ENCODE results near the gene PRMT5. TPM values are rescaled to one million over a fixed set of nuclear protein-coding genes. Genes with fewer than 3 reads are reported as not detected.

Gene PRMT5
- total RNA-seq, 2 experiments from 2014 or later, result 85.6 to 100 TPM

DNA sequence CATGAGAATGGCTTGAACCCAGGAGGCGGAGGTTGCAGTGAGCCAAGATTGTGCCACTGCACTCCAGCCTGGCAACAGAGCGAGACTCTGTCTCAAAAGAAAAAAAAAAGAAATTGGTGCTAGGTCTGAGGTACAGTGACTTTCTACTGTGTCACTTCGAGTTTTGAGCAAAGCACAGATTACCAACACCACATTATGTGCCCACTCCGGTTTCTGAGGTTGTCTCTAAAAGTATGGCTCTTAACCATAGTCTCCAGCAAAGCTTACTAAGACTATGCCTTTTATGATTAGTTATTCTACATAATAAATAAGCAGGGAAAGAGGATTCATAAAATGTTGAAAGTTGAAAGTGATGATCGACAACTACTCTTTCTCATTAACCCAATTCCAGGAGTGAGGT, 18.3 kb downstream of the PRMT5 start:
- Mint-ChIP-seq H3K4me1 (ENCODE audit: low read depth) (peaks cover 29% of the 10 kb centered on the region), H3K4me3 (no peak overlapping the region), H3K36me3 (peaks cover 29% of the 10 kb centered on the region), H3K9me3 (no peaks in the 10 kb centered on the region), H3K27me3 (no peaks in the 10 kb centered on the region), H3K27ac (no peak overlapping the region)
- ChIA-PET POLR2A (interaction anchor here (0.8 kb wide), 1 partner anchor 38 kb away, joined by 4 read pairs; no protein-coding TSS in a partner anchor), CTCF (interaction anchor here (0.6 to 1.7 kb wide), 8 partner anchors 9 to 145 kb away, joined by 3 to 5 read pairs (median 3); no protein-coding TSS in a partner anchor)
- peak; percentile 45 for DNase-seq
- intact Hi-C loops (cut with micrococcal nuclease), result no loop called here

DNA sequence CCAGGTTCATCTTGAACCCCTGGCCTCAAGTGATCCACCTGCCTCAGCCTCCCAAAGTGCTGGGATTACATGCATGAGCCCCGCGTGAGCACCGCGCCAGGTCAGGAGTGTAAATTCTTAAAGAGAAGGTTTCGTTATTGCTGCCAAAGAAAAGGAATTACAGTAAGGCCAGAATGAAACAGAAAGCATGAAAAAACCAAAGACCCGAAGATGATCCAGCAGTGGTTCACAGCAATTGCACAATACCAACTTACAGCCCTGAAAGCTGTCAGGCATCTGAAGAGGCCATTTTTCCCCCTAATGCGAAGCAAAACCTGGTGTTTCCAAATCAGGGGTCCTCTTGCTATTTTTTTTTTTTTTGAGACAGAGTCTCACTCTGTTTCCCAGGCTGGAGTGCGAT, 20.6 kb downstream of the PRMT5 start:
- ChIA-PET CTCF (no interaction called here), POLR2A (no interaction called here)
- Mint-ChIP-seq H3K4me3 (no peak overlapping the region), H3K4me1 (ENCODE audit: low read depth) (peaks cover 24% of the 10 kb centered on the region), H3K36me3 (peaks cover 46% of the 10 kb centered on the region), H3K27ac (no peak overlapping the region), H3K27me3 (no peaks in the 10 kb centered on the region), H3K9me3 (no peaks in the 10 kb centered on the region)
- intact Hi-C loops (cut with micrococcal nuclease), result no loop called here
- DNase-seq, result no peak

DNA sequence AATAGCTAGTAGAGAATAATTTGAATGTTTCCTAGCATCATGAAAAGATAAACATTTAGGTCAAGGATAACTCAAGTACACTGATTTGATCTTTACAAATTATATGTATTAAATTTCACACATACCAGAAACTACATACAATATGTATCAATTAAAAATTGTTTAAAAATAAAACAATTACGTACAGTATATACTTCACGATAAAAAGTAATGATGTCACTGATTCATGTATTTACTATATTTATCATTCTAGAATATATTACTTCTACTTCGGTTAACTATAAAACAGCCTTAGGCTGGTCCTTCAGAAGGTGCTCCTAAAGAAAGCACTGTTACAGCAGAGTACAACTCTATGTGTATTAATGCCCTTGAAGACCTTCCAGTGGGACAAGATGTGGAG, 21.7 kb downstream of the PRMT5 start:
- intact Hi-C loops (cut with micrococcal nuclease), result no loop called here
- Mint-ChIP-seq H3K4me3 (no peak overlapping the region), H3K27me3 (no peaks in the 10 kb centered on the region), H3K9me3 (no peaks in the 10 kb centered on the region), H3K36me3 (peaks cover 48% of the 10 kb centered on the region), H3K4me1 (ENCODE audit: low read depth) (peaks cover 22% of the 10 kb centered on the region), H3K27ac (no peak overlapping the region)
- DNase-seq, result no peak
- POLR2A ChIA-PET, result no interaction called here
- CTCF ChIA-PET, result interaction anchor here (0.7 to 1.0 kb wide), 2 partner anchors 55 to 161 kb away, joined by 3 read pairs; no protein-coding TSS in a partner anchor

DNA sequence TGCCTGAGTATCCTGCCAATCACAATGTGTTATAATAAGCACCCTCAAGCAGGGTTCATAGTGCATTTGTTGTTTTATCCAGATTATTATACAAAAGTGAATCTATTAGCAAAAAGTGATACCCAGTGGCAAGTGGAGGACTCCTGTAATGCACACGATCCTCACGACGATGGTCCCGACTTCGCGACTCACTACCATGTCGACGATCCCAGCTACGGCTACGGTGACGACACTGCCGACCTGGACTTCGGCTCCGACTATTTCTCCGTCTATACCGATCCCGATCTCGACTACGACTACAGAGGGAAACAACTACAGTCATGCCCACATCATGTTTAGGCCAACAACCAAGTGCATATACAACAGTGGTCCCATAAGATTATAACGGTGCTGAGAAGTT, 23.1 kb downstream of the PRMT5 start:
- ChIA-PET POLR2A (no interaction called here), CTCF (no interaction called here)
- intact Hi-C loops (cut with micrococcal nuclease), result no loop called here
- Mint-ChIP-seq H3K27me3 (no peaks in the 10 kb centered on the region), H3K4me3 (no peak overlapping the region), H3K36me3 (peaks cover 55% of the 10 kb centered on the region), H3K4me1 (ENCODE audit: low read depth) (peaks cover 9% of the 10 kb centered on the region), H3K27ac (no peak overlapping the region), H3K9me3 (no peaks in the 10 kb centered on the region)
- DNase-seq, result no peak

DNA sequence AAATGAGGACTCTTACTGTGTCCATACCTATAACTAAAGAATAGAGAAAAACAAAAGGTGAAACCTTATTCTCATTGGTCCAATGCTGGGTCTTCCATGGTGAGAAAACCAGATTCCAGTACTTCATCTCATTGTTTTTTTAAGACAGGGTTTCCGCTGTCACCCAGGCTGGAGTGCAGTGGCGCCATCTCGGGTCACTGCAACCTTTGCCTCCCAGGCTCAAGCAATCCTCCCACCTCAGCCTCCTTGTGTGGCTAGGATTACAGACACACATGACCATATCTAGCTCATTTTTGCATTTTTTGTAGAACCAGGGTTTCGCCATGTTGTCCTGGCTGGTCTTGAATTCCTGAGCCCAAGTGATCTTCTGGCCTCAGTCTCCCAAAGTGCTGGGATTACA, 23.5 kb downstream of the PRMT5 start:
- Mint-ChIP-seq H3K27ac (no peak overlapping the region), H3K4me3 (no peak overlapping the region), H3K4me1 (ENCODE audit: low read depth) (peaks cover 6% of the 10 kb centered on the region), H3K36me3 (peaks cover 56% of the 10 kb centered on the region), H3K27me3 (no peaks in the 10 kb centered on the region), H3K9me3 (no peaks in the 10 kb centered on the region)
- POLR2A ChIA-PET, result no interaction called here
- intact Hi-C loops (cut with micrococcal nuclease), result no loop called here
- CTCF ChIA-PET, result no interaction called here
- no peak for DNase-seq

DNA sequence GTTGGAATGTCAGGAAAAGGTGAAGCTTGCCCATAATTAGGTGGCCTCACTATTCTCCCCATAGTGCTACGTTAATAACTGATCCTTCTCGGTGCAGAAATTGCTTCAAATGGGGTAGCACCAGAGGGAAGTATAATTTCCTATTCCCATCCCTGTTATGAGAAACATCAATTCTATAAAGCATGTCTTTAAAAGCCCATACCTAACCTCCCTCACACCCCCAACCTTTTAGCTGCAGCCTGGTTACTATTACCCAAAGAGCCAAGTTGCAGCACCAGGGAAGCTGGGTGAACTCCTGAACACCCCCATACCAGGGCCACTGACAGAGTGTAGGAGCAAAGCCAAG, 25.5 kb downstream of the PRMT5 start:
- POLR2A ChIA-PET, result interaction anchor here (1.3 to 2.0 kb wide), 2 partner anchors 14 to 33 kb away, joined by 5 read pairs; partner anchors contain the start of gene LRP10
- H3K27me3 Mint-ChIP-seq, result no peaks in the 10 kb centered on the region
- H3K36me3 Mint-ChIP-seq, result peaks cover 50% of the 10 kb centered on the region
- DNase-seq, result no peak
- no peaks in the 10 kb centered on the region for H3K9me3 Mint-ChIP-seq
- CTCF ChIA-PET, result interaction anchor here (1.1 to 9.4 kb wide), 3 partner anchors 32 to 91 kb away, joined by 3 to 108 read pairs (median 3); partner anchors contain the start of gene LRP10
- no peak overlapping the region for H3K27ac Mint-ChIP-seq
- intact Hi-C loops (cut with micrococcal nuclease), result no loop called here
- no peak overlapping the region for H3K4me3 Mint-ChIP-seq
- peaks cover 5% of the 10 kb centered on the region for H3K4me1 Mint-ChIP-seq (ENCODE audit: low read depth)

DNA sequence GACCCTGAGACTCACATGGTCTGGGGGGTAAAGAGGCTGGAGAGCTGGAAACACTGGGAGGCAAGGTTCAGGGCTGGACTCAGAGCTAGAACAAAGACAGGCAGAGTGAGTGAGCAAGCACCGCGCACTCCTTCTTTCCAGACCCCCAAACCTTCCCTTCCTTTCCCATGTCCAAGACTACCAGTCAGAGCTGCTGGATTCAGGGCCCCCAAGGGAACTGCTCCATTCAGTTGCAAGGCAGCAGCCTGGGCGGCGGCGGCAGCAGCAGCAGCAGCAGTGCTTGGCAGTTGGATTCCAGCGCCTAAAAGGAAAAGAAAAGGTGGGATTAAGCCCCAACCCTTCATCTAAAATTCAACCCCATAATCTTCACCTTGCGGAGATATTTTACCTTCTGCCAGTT, 27.4 kb downstream of the PRMT5 start:
- DNase-seq, result no peak
- no peak overlapping the region for H3K27ac Mint-ChIP-seq
- peaks cover 42% of the 10 kb centered on the region for H3K36me3 Mint-ChIP-seq
- no peaks in the 10 kb centered on the region for H3K27me3 Mint-ChIP-seq
- H3K9me3 Mint-ChIP-seq, result no peaks in the 10 kb centered on the region
- POLR2A ChIA-PET, result no interaction called here
- H3K4me3 Mint-ChIP-seq, result no peak overlapping the region
- H3K4me1 Mint-ChIP-seq (ENCODE audit: low read depth), result peaks cover 11% of the 10 kb centered on the region
- intact Hi-C loops (cut with micrococcal nuclease), result loop anchor here (2.0 kb wide), 2 partner anchors 49 to 79 kb away; no protein-coding TSS in a partner anchor
- CTCF ChIA-PET, result interaction anchor here (1.0 to 9.4 kb wide), 15 partner anchors 9 to 332 kb away, joined by 3 to 108 read pairs (median 5); partner anchors contain the start of genes LRP10 and RBM23

DNA sequence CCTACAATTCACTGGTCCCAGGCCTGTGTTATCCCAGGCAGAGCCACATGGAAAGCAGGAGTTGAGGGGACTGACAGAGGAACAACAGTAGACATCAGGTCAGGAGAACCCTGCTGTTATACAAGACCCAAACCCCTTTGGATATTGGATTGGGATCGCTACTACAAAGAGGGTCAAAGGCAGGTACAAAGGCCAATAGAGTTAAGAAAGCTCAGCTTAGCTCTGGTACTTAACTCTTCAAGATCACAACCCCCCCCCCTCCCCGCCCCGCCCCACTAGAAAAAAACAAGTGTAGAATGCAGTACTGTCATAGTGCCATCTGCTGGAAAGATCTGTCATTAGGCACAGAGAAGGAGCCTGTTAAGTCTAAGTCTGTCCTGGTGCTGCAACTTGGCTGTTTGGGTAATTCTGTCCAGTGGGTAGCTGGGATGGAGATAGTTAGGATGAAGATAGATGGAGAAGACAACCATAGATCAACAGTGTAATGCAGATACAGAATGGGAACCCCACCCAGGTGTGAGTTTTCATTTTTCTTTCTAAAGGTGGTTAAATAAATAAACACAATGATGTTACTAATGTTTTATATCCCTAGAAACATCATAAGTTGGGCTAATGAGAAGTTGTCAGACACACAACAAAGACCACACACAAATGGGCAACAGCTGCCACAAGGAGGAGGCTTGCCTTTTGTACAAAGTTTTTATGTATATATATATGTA, 28.9 kb downstream of the PRMT5 start:
- Mint-ChIP-seq H3K36me3 (peaks cover 29% of the 10 kb centered on the region), H3K4me3 (no peak overlapping the region), H3K27ac (no peak overlapping the region), H3K4me1 (ENCODE audit: low read depth) (peaks cover 11% of the 10 kb centered on the region), H3K27me3 (no peaks in the 10 kb centered on the region), H3K9me3 (no peaks in the 10 kb centered on the region)
- intact Hi-C loops (cut with micrococcal nuclease), result loop anchor here (1.0 to 2.0 kb wide), 4 partner anchors 13 to 77 kb away; no protein-coding TSS in a partner anchor
- POLR2A ChIA-PET, result interaction anchor here (1.0 to 1.2 kb wide), 2 partner anchors 18 to 29 kb away, joined by 4 to 5 read pairs; no protein-coding TSS in a partner anchor
- peak; percentile 44 for DNase-seq
- CTCF ChIA-PET, result interaction anchor here (0.6 to 9.4 kb wide), 25 partner anchors 10 to 343 kb away, joined by 3 to 108 read pairs (median 4); partner anchors contain the start of genes ABHD4, LRP10, PRMT5 and RBM23

DNA sequence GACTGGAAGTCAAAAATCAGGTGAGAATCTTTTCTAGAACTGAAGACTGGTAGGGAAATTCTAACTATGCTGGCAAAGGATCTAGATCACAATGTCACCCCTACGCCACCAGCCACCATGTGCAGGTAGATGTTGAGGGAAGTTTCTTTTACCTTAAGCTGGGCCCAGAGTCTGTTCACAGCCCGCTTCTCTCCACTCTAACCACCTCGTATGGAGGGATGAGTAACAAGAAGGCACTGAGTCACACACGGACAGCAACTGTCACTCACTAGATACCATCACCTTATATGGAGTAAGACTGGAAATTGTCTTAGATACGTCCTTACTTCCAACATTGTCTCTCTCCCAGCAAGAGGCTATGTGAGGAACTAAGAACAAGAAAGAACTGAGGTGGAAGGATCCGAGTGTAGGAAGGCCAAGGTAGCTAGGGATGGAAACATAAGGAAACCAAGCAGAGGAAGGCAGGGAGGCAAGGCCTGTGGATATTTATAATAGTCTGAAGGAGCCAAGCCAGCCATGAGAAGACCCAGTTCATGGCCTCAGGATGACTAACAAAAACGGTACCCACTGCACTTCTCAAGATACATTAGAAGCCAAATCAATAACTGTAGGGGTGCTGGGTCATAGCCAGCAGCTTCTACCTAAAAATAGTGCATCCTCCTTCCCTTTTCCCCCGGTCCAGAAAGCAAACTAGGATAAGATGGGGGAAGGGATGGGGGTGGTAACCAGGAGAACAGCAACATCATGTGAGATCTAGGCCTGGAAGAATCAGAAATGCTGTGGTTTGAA, 30.7 kb downstream of the PRMT5 start:
- peaks cover 11% of the 10 kb centered on the region for H3K4me1 Mint-ChIP-seq (ENCODE audit: low read depth)
- intact Hi-C loops (cut with micrococcal nuclease), result no loop called here
- H3K27me3 Mint-ChIP-seq, result no peaks in the 10 kb centered on the region
- peaks cover 13% of the 10 kb centered on the region for H3K36me3 Mint-ChIP-seq
- no peaks in the 10 kb centered on the region for H3K9me3 Mint-ChIP-seq
- H3K27ac Mint-ChIP-seq, result peak overlapping the region; percentile 34
- DNase-seq, result peak; percentile 37
- H3K4me3 Mint-ChIP-seq, result no peak overlapping the region
- POLR2A ChIA-PET, result no interaction called here
- CTCF ChIA-PET, result interaction anchor here (1.6 to 9.4 kb wide), 6 partner anchors 10 to 88 kb away, joined by 4 to 108 read pairs (median 22); partner anchors contain the start of genes LRP10 and RBM23

DNA sequence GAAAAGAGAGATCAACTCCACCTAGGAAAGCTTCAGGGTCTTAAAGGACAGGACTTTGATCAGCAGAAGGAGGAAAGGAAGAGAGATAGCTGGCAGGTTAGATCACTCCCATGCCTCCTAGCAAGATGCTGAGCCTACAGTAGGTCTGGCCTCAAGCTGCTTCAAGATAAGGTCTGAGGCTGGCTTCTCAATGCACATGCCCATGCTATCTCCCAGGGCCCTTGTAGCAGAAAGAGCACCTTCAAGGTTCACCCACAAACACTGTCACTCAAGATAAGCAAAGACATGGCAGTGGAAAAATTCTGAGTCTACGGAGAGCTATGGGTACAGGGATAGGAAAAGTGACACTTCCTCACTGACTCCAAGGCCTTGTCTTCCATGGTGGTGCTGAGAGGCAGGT, 31.8 kb downstream of the PRMT5 start:
- ChIA-PET POLR2A (no interaction called here), CTCF (interaction anchor here (1.1 to 9.4 kb wide), 6 partner anchors 9 to 172 kb away, joined by 3 to 108 read pairs (median 4); partner anchors contain the start of gene LRP10)
- H3K27me3 Mint-ChIP-seq, result no peaks in the 10 kb centered on the region
- peaks cover 11% of the 10 kb centered on the region for H3K4me1 Mint-ChIP-seq (ENCODE audit: low read depth)
- H3K36me3 Mint-ChIP-seq, result peaks cover 12% of the 10 kb centered on the region
- no peak overlapping the region for H3K4me3 Mint-ChIP-seq
- DNase-seq, result no peak
- H3K9me3 Mint-ChIP-seq, result no peaks in the 10 kb centered on the region
- H3K27ac Mint-ChIP-seq, result no peak overlapping the region
- intact Hi-C loops (cut with micrococcal nuclease), result no loop called here

DNA sequence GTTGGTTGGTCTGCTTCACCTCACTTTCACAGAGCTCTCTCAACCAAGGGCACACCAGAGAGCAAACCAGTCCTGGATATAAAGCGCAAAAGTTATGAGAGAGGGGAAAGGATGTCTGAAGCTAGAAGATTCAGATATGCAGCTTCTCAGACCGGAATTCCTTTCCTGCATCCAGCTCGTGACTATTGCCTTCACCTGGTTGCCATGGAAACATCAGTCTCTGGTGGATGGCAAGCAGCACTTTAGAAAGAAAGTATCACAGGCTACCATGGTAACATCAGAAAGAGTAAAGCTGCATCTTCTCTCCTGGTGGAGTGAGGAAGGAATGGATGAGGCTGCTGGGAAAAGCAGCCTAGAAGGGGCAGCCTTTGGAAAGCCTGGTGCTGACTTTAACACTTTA, 32.4 kb downstream of the PRMT5 start:
- POLR2A ChIA-PET, result interaction anchor here (1.4 to 1.9 kb wide), 2 partner anchors 13 to 21 kb away, joined by 4 to 6 read pairs; partner anchors contain the start of gene REM2
- DNase-seq, result no peak
- intact Hi-C loops (cut with micrococcal nuclease), result no loop called here

DNA sequence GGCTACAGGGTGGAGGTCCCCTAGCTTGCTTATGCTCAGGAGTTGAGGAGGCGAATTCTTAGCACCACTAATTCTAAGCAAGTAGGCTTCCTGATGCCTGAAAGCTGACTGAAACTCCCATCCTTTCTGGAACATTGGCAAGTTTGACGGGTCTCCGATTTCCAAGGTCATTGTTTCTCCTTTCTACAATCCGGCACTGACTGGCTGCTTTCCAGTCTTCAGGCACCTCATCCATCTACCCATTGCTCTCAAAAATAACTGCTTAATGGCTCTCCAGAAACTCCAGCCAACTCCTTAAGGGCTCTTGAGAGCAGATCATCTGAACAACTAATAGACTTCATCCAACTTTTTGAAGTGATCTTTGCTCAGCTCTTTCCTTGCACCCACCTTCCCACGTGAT, 32.8 kb downstream of the PRMT5 start:
- H3K4me3 Mint-ChIP-seq, result no peak overlapping the region
- ChIA-PET CTCF (interaction anchor here (1.1 to 9.4 kb wide), 7 partner anchors 8 to 326 kb away, joined by 3 to 108 read pairs (median 4); partner anchors contain the start of genes AJUBA and LRP10), POLR2A (interaction anchor here (0.9 to 1.9 kb wide), 3 partner anchors 13 to 23 kb away, joined by 3 to 6 read pairs (median 4); partner anchors contain the start of genes RBM23 and REM2)
- H3K9me3 Mint-ChIP-seq, result no peaks in the 10 kb centered on the region
- intact Hi-C loops (cut with micrococcal nuclease), result no loop called here
- H3K27ac Mint-ChIP-seq, result no peak overlapping the region
- no peak for DNase-seq
- peaks cover 11% of the 10 kb centered on the region for H3K4me1 Mint-ChIP-seq (ENCODE audit: low read depth)
- peaks cover 5% of the 10 kb centered on the region for H3K36me3 Mint-ChIP-seq
- H3K27me3 Mint-ChIP-seq, result no peaks in the 10 kb centered on the region

More for the DNA sequence above, 32.4 kb downstream of the PRMT5 start:
- no peak overlapping the region for H3K4me3 Mint-ChIP-seq
- peaks cover 9% of the 10 kb centered on the region for H3K36me3 Mint-ChIP-seq
- CTCF ChIA-PET, result interaction anchor here (1.1 to 9.4 kb wide), 9 partner anchors 8 to 326 kb away, joined by 3 to 108 read pairs (median 5); partner anchors contain the start of genes AJUBA and LRP10
- peaks cover 11% of the 10 kb centered on the region for H3K4me1 Mint-ChIP-seq (ENCODE audit: low read depth)
- no peak overlapping the region for H3K27ac Mint-ChIP-seq
- no peaks in the 10 kb centered on the region for H3K9me3 Mint-ChIP-seq
- H3K27me3 Mint-ChIP-seq, result no peaks in the 10 kb centered on the region
